ENCODE data around the gene GRID2. TPM values are rescaled to one million over a fixed set of nuclear protein-coding genes. Genes with fewer than 3 reads are reported as not detected.

The GRID2 gene
- polyA plus RNA-seq, 1 of the 3 experiments (the other 2 are of a cell fraction): not detected

- Histone ChIP-seq H3K9me3 (no peaks in the 10 kb centered on the region), H3K36me3 (replicated peaks in 1 of 2; ENCODE audit: control insufficient read depth in 1 of 2, insufficient read depth in 2 of 2, low read length in 1 of 2) (no peaks in the 10 kb centered on the region), H3K9me2 (no peaks in the 10 kb centered on the region), H3K27ac (ENCODE audit: low read depth in 2 of 2, low read length in 1 of 2) (no peak overlapping the region), H3K79me2 (ENCODE audit: insufficient read depth) (no peaks in the 10 kb centered on the region), H3K9ac (no peak overlapping the region), H3K4me1 (ENCODE audit: control insufficient read depth in 1 of 2, insufficient read depth in 2 of 2, low read depth in 1 of 2, low read length in 1 of 2) (no peaks in the 10 kb centered on the region; a peak in 1 of 4 replicates), H2AFZ (ENCODE audit: low read depth) (no peak overlapping the region), H4K20me1 (ENCODE audit: insufficient read depth) (no peaks in the 10 kb centered on the region), H3F3A (replicated peaks; ENCODE audit: insufficient read depth) (no peaks in the 10 kb centered on the region), H3K4me2 (no peak overlapping the region), H3K27me3 (ENCODE audit: insufficient read depth) (no peaks in the 10 kb centered on the region), H3K4me3 (ENCODE audit: low read depth in 2 of 2, low read length in 1 of 2) (no peak overlapping the region)
- CTCF ChIA-PET: no interaction called here
- POLR2A ChIA-PET: no interaction called here
- no peak for DNase-seq
- TF ChIP-seq RCOR1 (IDR thresholded peaks at IDR 0.05; ENCODE audit: low read length) (no peak), EZH2phosphoT487 (IDR thresholded peaks at IDR 0.05; ENCODE audit: borderline replicate concordance, low read depth) (no peak), ELF1 (IDR thresholded peaks at IDR 0.05) (no peak), GATA2 (CRISPR knock-in tag; IDR thresholded peaks at IDR 0.05) (no peak), IRF3 (IDR thresholded peaks at IDR 0.05; ENCODE audit: low read depth, low read length) (no peak), CHD2 (IDR thresholded peaks at IDR 0.05; ENCODE audit: low read length, partially characterized antibody) (no peak), RAD21 (IDR thresholded peaks at IDR 0.05; ENCODE audit: low read length) (no peak), TEAD4 (IDR thresholded peaks at IDR 0.05; ENCODE audit: borderline replicate concordance, insufficient read depth) (no peak)
- 45% methylated on average over 2 of the region's 2 CpGs for WGBS (ENCODE audit: low lambda C conversion rate)
Measured at GRCh38 chr4:93475730-93476129, 1172.0 kb downstream of the GRID2 start.

- no peak overlapping the region for H3K27ac ChIP-seq (ENCODE audit: low read depth in 2 of 2, low read length in 1 of 2)
- DNase-seq: no peak
- WGBS (ENCODE audit: low lambda C conversion rate): 69% methylated on average over 1 of the region's 1 CpG
- H3K36me3 ChIP-seq (replicated peaks in 1 of 2; ENCODE audit: control insufficient read depth in 1 of 2, insufficient read depth in 2 of 2, low read length in 1 of 2): no peaks in the 10 kb centered on the region
- no peaks in the 10 kb centered on the region for H3K79me2 ChIP-seq (ENCODE audit: insufficient read depth)
- H3K27me3 ChIP-seq (ENCODE audit: insufficient read depth): no peaks in the 10 kb centered on the region
- ChIA-PET CTCF (no interaction called here), POLR2A (no interaction called here)
- no peaks in the 10 kb centered on the region for H3K9me2 ChIP-seq
- no peak overlapping the region for H3K4me2 ChIP-seq
- no peak overlapping the region for H2AFZ ChIP-seq (ENCODE audit: low read depth)
- TF ChIP-seq SIN3A (IDR thresholded peaks at IDR 0.05; ENCODE audit: borderline replicate concordance, low read depth, low read length) (no peak), SMC3 (IDR thresholded peaks at IDR 0.05; ENCODE audit: low read depth, low read length) (no peak), RFX5 (IDR thresholded peaks at IDR 0.05; ENCODE audit: low read length) (no peak), NRF1 (IDR thresholded peaks at IDR 0.05; ENCODE audit: low read depth, low read length) (no peak), TEAD4 (IDR thresholded peaks at IDR 0.05; ENCODE audit: borderline replicate concordance, insufficient read depth) (no peak), POLR2AphosphoS5 (IDR thresholded peaks at IDR 0.05; ENCODE audit: low read depth, low read length) (no peak), USF2 (IDR thresholded peaks at IDR 0.05; ENCODE audit: borderline replicate concordance, low read depth, low read length) (no peak), MEF2A (IDR thresholded peaks at IDR 0.05; ENCODE audit: borderline replicate concordance, low read depth) (no peak), ELF1 (IDR thresholded peaks at IDR 0.05) (no peak), FOXJ3 (CRISPR knock-in tag; IDR thresholded peaks at IDR 0.05) (no peak), RCOR1 (IDR thresholded peaks at IDR 0.05; ENCODE audit: low read length) (no peak), GABPA (IDR thresholded peaks at IDR 0.05; ENCODE audit: low read depth) (no peak), IRF3 (IDR thresholded peaks at IDR 0.05; ENCODE audit: low read depth, low read length) (no peak), TCF12 (IDR thresholded peaks at IDR 0.05) (no peak)
- H3F3A ChIP-seq (replicated peaks; ENCODE audit: insufficient read depth): no peaks in the 10 kb centered on the region
- H3K9ac ChIP-seq: no peak overlapping the region
- no peaks in the 10 kb centered on the region for H3K9me3 ChIP-seq
- no peaks in the 10 kb centered on the region for H4K20me1 ChIP-seq (ENCODE audit: insufficient read depth)
- no peaks in the 10 kb centered on the region; a peak in 1 of 4 replicates for H3K4me1 ChIP-seq (ENCODE audit: control insufficient read depth in 1 of 2, insufficient read depth in 2 of 2, low read depth in 1 of 2, low read length in 1 of 2)
- H3K4me3 ChIP-seq (ENCODE audit: low read depth in 2 of 2, low read length in 1 of 2): no peak overlapping the region
Measured at GRCh38 chr4:93478805-93479204, 1175.0 kb downstream of the GRID2 start.

All from SK-N-SH (cell line).